Esophagus (tissue), 2 donors: Measurements from ENCODE around the gene MTSS2. TPM values are rescaled to one million over a fixed set of nuclear protein-coding genes. Genes with fewer than 3 reads are reported as not detected.

ENCODE experiments used
- H3K27ac ChIP-seq, 2 donors: one replicate each; pipeline ENCODE4 v1.5.1; 2013; ENCODE audit warnings: low read depth in 2 of 2, mild to moderate bottlenecking in 2 of 2, inconsistent platforms in 1 of 2, low read length in 1 of 2, moderate library complexity in 1 of 2
- H3K27me3 ChIP-seq, 2 donors: one replicate each; pipeline ENCODE4 v1.6.1; 2013; ENCODE audit warnings: low read length in 2 of 2, control low read depth in 1 of 2, mild to moderate bottlenecking in 1 of 2; ENCODE audit not compliant: insufficient read depth in 2 of 2, control insufficient read depth in 1 of 2
- H3K36me3 ChIP-seq, 2 donors: one replicate each; pipeline ENCODE4 v1.6.1; 2013; ENCODE audit warnings: low read length in 1 of 2; ENCODE audit not compliant: control insufficient read depth in 2 of 2, insufficient read depth in 2 of 2
- H3K4me1 ChIP-seq, 2 donors: one replicate each; pipeline ENCODE4 v1.6.1; 2013; ENCODE audit warnings: low read length in 1 of 2; ENCODE audit not compliant: control insufficient read depth in 2 of 2, insufficient read depth in 2 of 2
- H3K4me3 ChIP-seq, 2 donors: one replicate each; pipeline ENCODE4 v1.5.1; 2013; ENCODE audit warnings: low read length in 2 of 2, mild to moderate bottlenecking in 2 of 2, low read depth in 1 of 2, moderate library complexity in 1 of 2
- H3K9me3 ChIP-seq, 2 donors: one replicate each; pipeline ENCODE4 v1.6.1; 2013; ENCODE audit warnings: mild to moderate bottlenecking in 2 of 2, low read depth in 1 of 2, low read length in 1 of 2, moderate library complexity in 1 of 2; ENCODE audit not compliant: control insufficient read depth in 2 of 2, insufficient read depth in 1 of 2
- WGBS, 2 donors: extraction: QIAGEN DNeasy Blood & Tissue Kit; methylation state at CpG; one replicate each; pipeline ENCODE4 v1.1.7; 2013; 5-methylcytosine and 5-hydroxymethylcytosine counted together
- polyA plus RNA-seq, 2 donors: library from polyadenylated mRNA; stranded (reverse); fragments of 200-250 nt; gene quantifications; one replicate each; pipeline ENCODE4 v1.2.3, GENCODE V29; 2013
- donor health status: healthy with polysubstance abuse.
- donor health status: Bipolar disorder and iron deficiency.

The MTSS2 gene
- polyA plus RNA-seq, 2 donors = 27.4 to 62.9 TPM

GRCh38 chr16:70656712-70657263, 29.1 kb downstream of the MTSS2 start:
- Histone ChIP-seq H3K4me3 (no peak overlapping the region), H3K9me3 (no peaks in the 10 kb centered on the region), H3K4me1 (peaks cover 2 to 5% of the 10 kb centered on the region in 2 donors), H3K27me3 (no peaks in the 10 kb centered on the region), H3K27ac (no peak overlapping the region), H3K36me3 (peaks cover 0 to 16% of the 10 kb centered on the region in 2 donors)
- 73 to 75% methylated on average over 22 of the region's 22 CpGs for WGBS, 2 donors

- Histone ChIP-seq H3K4me1 (peaks cover 2 to 7% of the 10 kb centered on the region in 2 donors), H3K36me3 (peaks cover 0 to 16% of the 10 kb centered on the region in 2 donors), H3K9me3 (no peaks in the 10 kb centered on the region), H3K27me3 (no peaks in the 10 kb centered on the region), H3K27ac (no peak overlapping the region), H3K4me3 (no peak overlapping the region)
- WGBS, 2 donors = 81 to 86% methylated on average over 8 of the region's 8 CpGs
Measured at GRCh38 chr16:70656065-70656711, 29.7 kb downstream of the MTSS2 start.

GRCh38 chr16:70653809-70654771, 31.8 kb downstream of the MTSS2 start:
- Histone ChIP-seq H3K27me3 (no peaks in the 10 kb centered on the region), H3K27ac (peak overlapping the region in 1 of 2 donors; percentile 18), H3K36me3 (peaks cover 0 to 13% of the 10 kb centered on the region in 2 donors), H3K9me3 (no peaks in the 10 kb centered on the region), H3K4me3 (no peak overlapping the region), H3K4me1 (peaks cover 4 to 14% of the 10 kb centered on the region in 2 donors)
- WGBS, 2 donors = 45 to 46% methylated on average over 35 of the region's 35 CpGs

- no peak overlapping the region for H3K4me3 ChIP-seq
- no peaks in the 10 kb centered on the region for H3K27me3 ChIP-seq
- peaks cover 4 to 14% of the 10 kb centered on the region in 2 donors for H3K4me1 ChIP-seq
- H3K27ac ChIP-seq = no peak overlapping the region
- peaks cover 0 to 13% of the 10 kb centered on the region in 2 donors for H3K36me3 ChIP-seq
- no peaks in the 10 kb centered on the region for H3K9me3 ChIP-seq
- 86 to 90% methylated on average over 4 of the region's 4 CpGs for WGBS, 2 donors
Measured at GRCh38 chr16:70653406-70653805, 32.4 kb downstream of the MTSS2 start.

- WGBS, 2 donors = 57 to 73% methylated on average over 2 of the region's 2 CpGs
- no peaks in the 10 kb centered on the region for H3K9me3 ChIP-seq
- H3K4me3 ChIP-seq = no peak overlapping the region
- H3K27me3 ChIP-seq = no peaks in the 10 kb centered on the region
- H3K4me1 ChIP-seq = peaks cover 4 to 14% of the 10 kb centered on the region in 2 donors
- peak overlapping the region; percentile 6 to 69 for H3K27ac ChIP-seq
- peaks cover 0 to 13% of the 10 kb centered on the region in 2 donors for H3K36me3 ChIP-seq
Measured at GRCh38 chr16:70652322-70652721, 33.5 kb downstream of the MTSS2 start.

- Histone ChIP-seq H3K27me3 (no peaks in the 10 kb centered on the region), H3K9me3 (no peaks in the 10 kb centered on the region), H3K4me3 (no peak overlapping the region), H3K27ac (peak overlapping the region; percentile 3 to 76), H3K4me1 (peaks cover 4 to 14% of the 10 kb centered on the region in 2 donors), H3K36me3 (peaks cover 0 to 11% of the 10 kb centered on the region in 2 donors)
- WGBS, 2 donors = 67 to 72% methylated on average over 3 of the region's 3 CpGs
Measured at GRCh38 chr16:70651524-70651923, 34.3 kb downstream of the MTSS2 start.

GRCh38 chr16:70650216-70650615, 35.6 kb downstream of the MTSS2 start:
- WGBS, 2 donors = 71 to 78% methylated on average over 4 of the region's 4 CpGs
- H3K27me3 ChIP-seq = no peaks in the 10 kb centered on the region
- peak overlapping the region in 1 of 2 donors; percentile 38 for H3K27ac ChIP-seq
- H3K4me1 ChIP-seq = peaks cover 4 to 14% of the 10 kb centered on the region in 2 donors
- H3K4me3 ChIP-seq = no peak overlapping the region
- H3K9me3 ChIP-seq = no peaks in the 10 kb centered on the region
- H3K36me3 ChIP-seq = peaks cover 0 to 9% of the 10 kb centered on the region in 2 donors

- peaks cover 4 to 11% of the 10 kb centered on the region in 2 donors for H3K4me1 ChIP-seq
- no peak overlapping the region for H3K27ac ChIP-seq
- peaks cover 0 to 6% of the 10 kb centered on the region in 2 donors for H3K36me3 ChIP-seq
- H3K4me3 ChIP-seq = no peak overlapping the region
- H3K9me3 ChIP-seq = no peaks in the 10 kb centered on the region
- WGBS, 2 donors = 81 to 85% methylated on average over 7 of the region's 7 CpGs
- H3K27me3 ChIP-seq = no peaks in the 10 kb centered on the region
Measured at GRCh38 chr16:70649300-70649699, 36.6 kb downstream of the MTSS2 start.

- no peaks in the 10 kb centered on the region for H3K9me3 ChIP-seq
- no peaks in the 10 kb centered on the region for H3K27me3 ChIP-seq
- H3K4me3 ChIP-seq = no peak overlapping the region
- H3K4me1 ChIP-seq = peaks cover 2 to 9% of the 10 kb centered on the region in 2 donors
- peaks cover 0 to 6% of the 10 kb centered on the region in 2 donors for H3K36me3 ChIP-seq
- WGBS, 2 donors = 77 to 85% methylated on average over 6 of the region's 6 CpGs
- H3K27ac ChIP-seq = no peak overlapping the region
Measured at GRCh38 chr16:70648606-70649005, 37.2 kb downstream of the MTSS2 start.
